B cell (primary cell): Measurements from ENCODE around the gene MAPK4. TPM values are rescaled to one million over a fixed set of nuclear protein-coding genes. Genes with fewer than 3 reads are reported as not detected.

Experiments used
- ATAC-seq: fragments of 200-7000 bp; cut with Tn5 transposase; one replicate; pipeline ENCODE4 v1.10.0; 2021; ENCODE audit warnings: low read depth, mild to moderate bottlenecking, moderate number of reproducible peaks, moderate library complexity
- CTCF ChIA-PET: fragments of 350-600 bp; sonication (Branson Sonifier 250); formaldehyde crosslinking; loops from one replicate; lab custom pipeline; 2021; ENCODE audit warnings: antibody characterized with exemption, inconsistent platforms; lab: Charles Lee
- POLR2A ChIA-PET: fragments of 350-600 bp; sonication (Branson Sonifier 250); formaldehyde crosslinking; loops from one replicate; lab custom pipeline; 2021; ENCODE audit warnings: antibody characterized with exemption; lab: Charles Lee
- DNase-seq: peaks from one replicate; pipeline ENCODE4 v3.0.0; 2013
- H2AFZ ChIP-seq: 2 replicates; pipeline ENCODE4 v1.6.1; 2012; ENCODE audit warnings: mild to moderate bottlenecking, low read depth, low read length; ENCODE audit not compliant: insufficient read depth, poor library complexity, severe bottlenecking
- H3K27ac ChIP-seq, 2 donors: 1 replicate in 1 of 2; 2 replicates in 1 of 2; pipeline ENCODE4 v1.5.1; 2012 to 2013; ENCODE audit warnings: low read length in 2 of 2, mild to moderate bottlenecking in 2 of 2, moderate library complexity in 1 of 2
- H3K27me3 ChIP-seq, 4 experiments: fragments of 200-600 bp in 1 of 4; sonication (generic) in 1 of 4; replicated peaks in 1 of 4; 1 replicate in 2 of 4; 2 replicates in 2 of 4; pipeline versions ENCODE4 v1.6.1 to v1.7.0; 2013 to 2016; ENCODE audit warnings: low read length in 3 of 4, mild to moderate bottlenecking in 2 of 4, mixed read lengths in 1 of 4, moderate library complexity in 1 of 4; ENCODE audit not compliant: insufficient read depth in 4 of 4, control insufficient read depth in 3 of 4; ENCODE audit errors: control extremely low read depth in 1 of 4
- H3K36me3 ChIP-seq, 2 experiments: replicated peaks in 1 of 2; 1 replicate in 1 of 2; 2 replicates in 1 of 2; pipeline versions ENCODE4 v1.6.1 to v1.7.1; 2013; ENCODE audit warnings: low read length in 1 of 2; ENCODE audit not compliant: insufficient read depth in 2 of 2, control insufficient read depth in 1 of 2; ENCODE audit errors: control extremely low read depth in 1 of 2, extremely low read depth in 1 of 2
- H3K4me1 ChIP-seq, 2 donors: fragments of 200-600 bp in 1 of 2; sonication (generic) in 1 of 2; 1 replicate in 1 of 2; 2 replicates in 1 of 2; pipeline versions ENCODE4 v1.5.1 to v1.6.1; 2013 to 2017; ENCODE audit warnings: low read length in 2 of 2; ENCODE audit not compliant: control insufficient read depth in 2 of 2, insufficient read depth in 2 of 2
- H3K4me2 ChIP-seq: replicated peaks from 2 replicates; pipeline ENCODE3; 2012; ENCODE audit warnings: mild to moderate bottlenecking, low read depth, low read length; ENCODE audit not compliant: poor library complexity, severe bottlenecking
- H3K4me3 ChIP-seq, 5 experiments: fragments of 200-600 bp in 1 of 5; sonication (generic) in 1 of 5; 1 replicate in 3 of 5; 2 replicates in 2 of 5; pipeline versions ENCODE4 v1.5.1 to v1.7.0; 2011 to 2016; ENCODE audit warnings: low read length in 4 of 5, mild to moderate bottlenecking in 4 of 5, low read depth in 2 of 5, control low read depth in 1 of 5, moderate library complexity in 1 of 5; ENCODE audit not compliant: insufficient read depth in 1 of 5; ENCODE audit errors: control extremely low read depth in 1 of 5, extremely low read depth in 1 of 5
- H3K79me2 ChIP-seq: fragments of 200-600 bp; sonication (generic); one replicate; pipeline ENCODE4 v1.6.0; 2016; ENCODE audit warnings: low read length; ENCODE audit not compliant: control insufficient read depth, insufficient read depth
- H3K9ac ChIP-seq: fragments of 200-600 bp; sonication (generic); 2 replicates; pipeline ENCODE4 v1.6.1; 2017; ENCODE audit warnings: mild to moderate bottlenecking, low read length, moderate library complexity
- H3K9me3 ChIP-seq, 3 donors: one replicate each; pipeline versions ENCODE4 v1.6.1 to v1.7.1; 2013; ENCODE audit warnings: low read length in 2 of 3; ENCODE audit not compliant: control insufficient read depth in 2 of 3, insufficient read depth in 1 of 3; ENCODE audit errors: control extremely low read depth in 1 of 3
- H4K20me1 ChIP-seq: 2 replicates; pipeline ENCODE4 v1.6.0; 2012; ENCODE audit warnings: mild to moderate bottlenecking, low read length; ENCODE audit not compliant: insufficient read depth, control insufficient read depth, poor library complexity, severe bottlenecking
- H3K27ac Mint-ChIP-seq: one replicate; pipeline ENCODE4 v1.8.0; 2021; ENCODE audit warnings: mixed read lengths
- H3K27me3 Mint-ChIP-seq: one replicate; pipeline ENCODE4 v1.8.0; 2021; ENCODE audit warnings: mixed read lengths
- H3K4me1 Mint-ChIP-seq: one replicate; pipeline ENCODE4 v1.8.0; 2021; ENCODE audit warnings: mixed read lengths
- H3K4me3 Mint-ChIP-seq: one replicate; pipeline ENCODE4 v1.8.0; 2021; ENCODE audit warnings: mixed read lengths
- H3K9me3 Mint-ChIP-seq: one replicate; pipeline ENCODE4 v1.8.0; 2022; ENCODE audit warnings: mixed read lengths; ENCODE audit not compliant: insufficient read depth
- EZH2 ChIP-seq: IDR thresholded peaks from 2 replicates; pipeline ENCODE4 v1.6.1; 2012; ENCODE audit warnings: borderline replicate concordance, low read depth, mild to moderate bottlenecking, moderate library complexity, low read length; ENCODE audit not compliant: insufficient read depth, poor library complexity, severe bottlenecking
- WGBS: methylation state at CpG from one replicate; pipeline ENCODE4 v1.1.5; 2013; ENCODE audit warnings: missing lambda C conversion rate; ENCODE audit not compliant: insufficient coverage; 5-methylcytosine and 5-hydroxymethylcytosine counted together
- intact Hi-C: fragments of 100-400 bp; cut with micrococcal nuclease; formaldehyde crosslinking; loops from one replicate; pipeline ENCODE4 v1.10.0; 2022
- polyA plus RNA-seq: library from polyadenylated mRNA; depleted of rRNA; stranded (reverse); fragments of >200 nt; gene quantifications from 2 replicates; pipeline ENCODE4 v1.2.3, GENCODE V29; 2012
- total RNA-seq, 2 donors: library from RNA; stranded (reverse); fragments of 120-200 nt in 1 of 2; gene quantifications; 1 replicate in 1 of 2; 2 replicates in 1 of 2; pipeline versions ENCODE4 v1.2.3 to v1.2.4, GENCODE V29; 2013 to 2022
- TF ChIP-seq, protein P1 (sequence below): fragments of 200-600 bp; IDR thresholded peaks from one replicate; pipeline ENCODE4 v1.8.0; 2022; ENCODE audit warnings: antibody characterized with exemption, mild to moderate bottlenecking

Gene MAPK4
- total and polyA plus RNA-seq, 2 donors (not counting 1 experiment from before 2014, with no cell fraction given) = not detected

DNA sequence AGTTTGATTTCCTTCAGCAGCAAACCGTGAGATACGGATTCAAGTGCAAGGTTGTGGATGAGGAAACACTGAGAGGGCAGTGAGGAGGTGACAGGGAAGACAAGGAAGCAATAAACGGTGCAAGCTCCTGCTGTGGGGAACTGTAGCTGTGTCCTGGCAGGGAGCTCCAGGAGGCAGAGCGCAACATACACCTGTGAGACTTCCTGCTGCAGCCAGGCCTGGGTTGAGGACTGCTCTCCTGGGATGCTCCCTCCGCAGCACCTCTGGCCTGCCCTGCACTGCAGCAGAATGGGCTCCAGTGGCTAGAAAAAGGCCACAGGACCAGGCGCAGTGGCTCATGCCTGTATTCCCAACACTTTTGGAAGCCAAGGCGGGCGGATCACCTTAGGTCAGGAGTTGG, 174.5 kb downstream of the MAPK4 start:
- Histone ChIP-seq H3K4me2 (no peak overlapping the region), H3K4me3 (no peak overlapping the region), H2AFZ (no peak overlapping the region), H3K9me3 (no peaks in the 10 kb centered on the region), H3K27me3 (peaks cover 0 to 2% (median 0%) of the 10 kb centered on the region in 4 experiments), H3K36me3 (no peaks in the 10 kb centered on the region), H3K9ac (no peak overlapping the region), H3K27ac (no peak overlapping the region), H3K4me1 (no peaks in the 10 kb centered on the region), H4K20me1 (no peaks in the 10 kb centered on the region), H3K79me2 (no peaks in the 10 kb centered on the region)
- no peaks in the 10 kb centered on the region for H3K4me1 Mint-ChIP-seq
- H3K9me3 Mint-ChIP-seq = no peaks in the 10 kb centered on the region
- DNase-seq (no peak), ATAC-seq (no peak)
- intact Hi-C loops = no loop called here
- ChIA-PET CTCF (no interaction called here), POLR2A (no interaction called here)
- no peak overlapping the region for H3K27ac Mint-ChIP-seq
- TF ChIP-seq, protein P1, sequence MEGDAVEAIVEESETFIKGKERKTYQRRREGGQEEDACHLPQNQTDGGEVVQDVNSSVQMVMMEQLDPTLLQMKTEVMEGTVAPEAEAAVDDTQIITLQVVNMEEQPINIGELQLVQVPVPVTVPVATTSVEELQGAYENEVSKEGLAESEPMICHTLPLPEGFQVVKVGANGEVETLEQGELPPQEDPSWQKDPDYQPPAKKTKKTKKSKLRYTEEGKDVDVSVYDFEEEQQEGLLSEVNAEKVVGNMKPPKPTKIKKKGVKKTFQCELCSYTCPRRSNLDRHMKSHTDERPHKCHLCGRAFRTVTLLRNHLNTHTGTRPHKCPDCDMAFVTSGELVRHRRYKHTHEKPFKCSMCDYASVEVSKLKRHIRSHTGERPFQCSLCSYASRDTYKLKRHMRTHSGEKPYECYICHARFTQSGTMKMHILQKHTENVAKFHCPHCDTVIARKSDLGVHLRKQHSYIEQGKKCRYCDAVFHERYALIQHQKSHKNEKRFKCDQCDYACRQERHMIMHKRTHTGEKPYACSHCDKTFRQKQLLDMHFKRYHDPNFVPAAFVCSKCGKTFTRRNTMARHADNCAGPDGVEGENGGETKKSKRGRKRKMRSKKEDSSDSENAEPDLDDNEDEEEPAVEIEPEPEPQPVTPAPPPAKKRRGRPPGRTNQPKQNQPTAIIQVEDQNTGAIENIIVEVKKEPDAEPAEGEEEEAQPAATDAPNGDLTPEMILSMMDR = no peak
- TF ChIP-seq EZH2 = no peak
- peaks cover 7% of the 10 kb centered on the region for H3K27me3 Mint-ChIP-seq
- 68% methylated on average over 8 of the region's 8 CpGs for WGBS
- no peak overlapping the region for H3K4me3 Mint-ChIP-seq

- Histone ChIP-seq H3K4me1 (no peaks in the 10 kb centered on the region), H3K9ac (no peak overlapping the region), H3K79me2 (no peaks in the 10 kb centered on the region), H3K9me3 (no peaks in the 10 kb centered on the region), H3K4me2 (no peak overlapping the region), H3K4me3 (no peak overlapping the region), H4K20me1 (no peaks in the 10 kb centered on the region), H3K27me3 (peaks cover 0 to 2% (median 0%) of the 10 kb centered on the region in 4 experiments), H3K36me3 (no peaks in the 10 kb centered on the region), H3K27ac (no peak overlapping the region), H2AFZ (no peak overlapping the region)
- ChIA-PET POLR2A (no interaction called here), CTCF (no interaction called here)
- no peak overlapping the region for H3K27ac Mint-ChIP-seq
- no peak overlapping the region for H3K4me3 Mint-ChIP-seq
- WGBS = 100% methylated on average over 2 of the region's 5 CpGs
- TF ChIP-seq, protein P1 = no peak
- no peak for TF ChIP-seq EZH2
- no peaks in the 10 kb centered on the region for H3K9me3 Mint-ChIP-seq
- ATAC-seq = no peak
- no peak for DNase-seq
- H3K4me1 Mint-ChIP-seq = no peaks in the 10 kb centered on the region
- intact Hi-C loops = no loop called here
- peaks cover 7% of the 10 kb centered on the region for H3K27me3 Mint-ChIP-seq
These were observed 175.0 kb downstream of the MAPK4 start for GRCh38 chr18:50734886-50735285.
